Breast epithelium (tissue), 3 donors: Measurements from ENCODE around the gene AFF3.

Source experiments
- POLR2A ChIP-seq: fragments of 450-650 bp; IDR thresholded peaks from one replicate; pipeline ENCODE4 v1.6.1; 2016; ENCODE audit warnings: antibody characterized with exemption, mild to moderate bottlenecking, moderate library complexity
- POLR2AphosphoS5 ChIP-seq, 3 donors: sonication (generic); formaldehyde crosslinking; IDR thresholded peaks; one replicate each; pipeline ENCODE4 v1.6.1; 2017; ENCODE audit warnings: antibody characterized with exemption in 3 of 3
- TF ChIP-seq, protein P1 (sequence below), 3 donors: fragments of 450-650 bp; IDR thresholded peaks; one replicate each; pipeline ENCODE4 v1.5.1; 2016 to 2017; ENCODE audit warnings: antibody characterized with exemption in 3 of 3, mild to moderate bottlenecking in 3 of 3, moderate library complexity in 3 of 3

DNA sequence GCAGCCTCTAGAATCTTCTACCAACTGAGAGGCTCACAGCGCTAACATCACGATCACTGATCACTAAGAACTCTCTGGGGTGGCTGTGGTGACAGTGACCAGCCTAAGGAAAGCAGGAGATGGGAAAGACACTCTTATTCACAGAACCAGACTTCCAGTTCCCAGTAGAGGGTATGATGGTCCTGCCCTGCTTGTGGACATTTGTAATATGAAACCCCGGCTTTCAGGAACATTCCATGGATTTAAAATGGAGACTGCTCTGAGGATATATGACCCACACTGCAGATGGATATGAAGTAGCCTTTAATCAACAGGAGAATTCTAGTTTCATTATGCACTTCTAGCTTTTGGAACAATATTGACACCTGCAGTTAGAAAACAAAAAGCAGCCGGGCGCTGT lies 131.8 kb downstream of the AFF3 start:
- TF ChIP-seq, protein P1, sequence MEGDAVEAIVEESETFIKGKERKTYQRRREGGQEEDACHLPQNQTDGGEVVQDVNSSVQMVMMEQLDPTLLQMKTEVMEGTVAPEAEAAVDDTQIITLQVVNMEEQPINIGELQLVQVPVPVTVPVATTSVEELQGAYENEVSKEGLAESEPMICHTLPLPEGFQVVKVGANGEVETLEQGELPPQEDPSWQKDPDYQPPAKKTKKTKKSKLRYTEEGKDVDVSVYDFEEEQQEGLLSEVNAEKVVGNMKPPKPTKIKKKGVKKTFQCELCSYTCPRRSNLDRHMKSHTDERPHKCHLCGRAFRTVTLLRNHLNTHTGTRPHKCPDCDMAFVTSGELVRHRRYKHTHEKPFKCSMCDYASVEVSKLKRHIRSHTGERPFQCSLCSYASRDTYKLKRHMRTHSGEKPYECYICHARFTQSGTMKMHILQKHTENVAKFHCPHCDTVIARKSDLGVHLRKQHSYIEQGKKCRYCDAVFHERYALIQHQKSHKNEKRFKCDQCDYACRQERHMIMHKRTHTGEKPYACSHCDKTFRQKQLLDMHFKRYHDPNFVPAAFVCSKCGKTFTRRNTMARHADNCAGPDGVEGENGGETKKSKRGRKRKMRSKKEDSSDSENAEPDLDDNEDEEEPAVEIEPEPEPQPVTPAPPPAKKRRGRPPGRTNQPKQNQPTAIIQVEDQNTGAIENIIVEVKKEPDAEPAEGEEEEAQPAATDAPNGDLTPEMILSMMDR (IDR thresholded peaks at IDR 0.05) = no peak
- TF ChIP-seq POLR2A (no peak), POLR2AphosphoS5 (IDR thresholded peaks at IDR 0.05) (no peak)
